Neural crest cell (in vitro differentiated cells): ENCODE measurements around the gene OR14I1. TPM values are rescaled to one million over a fixed set of nuclear protein-coding genes. Genes with fewer than 3 reads are reported as not detected.

Experiments used
- DNase-seq: peaks from one replicate; pipeline ENCODE4 v3.0.0; 2021; ENCODE audit warnings: low read depth, mixed read lengths, low spot score
- H3K27ac Mint-ChIP-seq: one replicate; pipeline ENCODE4 v1.8.0; 2021; ENCODE audit warnings: mild to moderate bottlenecking, mixed read lengths; ENCODE audit not compliant: unreplicated experiment
- H3K27me3 Mint-ChIP-seq: 2 replicates; pipeline ENCODE4 v1.8.0; 2021; ENCODE audit warnings: low read depth, mild to moderate bottlenecking, mixed read lengths
- H3K36me3 Mint-ChIP-seq: 2 replicates; pipeline ENCODE4 v1.8.0; 2021; ENCODE audit warnings: low read depth, mild to moderate bottlenecking, mixed read lengths
- H3K4me1 Mint-ChIP-seq: 2 replicates; pipeline ENCODE4 v1.8.0; 2021; ENCODE audit warnings: mixed read lengths
- H3K4me3 Mint-ChIP-seq: one replicate; pipeline ENCODE4 v1.8.0; 2021; ENCODE audit warnings: mild to moderate bottlenecking, mixed read lengths
- H3K9me3 Mint-ChIP-seq: 2 replicates; pipeline ENCODE4 v1.8.0; 2021; ENCODE audit warnings: mixed read lengths
- total RNA-seq: library from RNA; stranded (reverse); gene quantifications from 2 replicates; pipeline ENCODE4 v1.2.1, GENCODE V29; 2021
- TF ChIP-seq, protein P1 (sequence below): fragments of 200-600 bp; sonication (generic); conservative IDR thresholded peaks from 2 replicates; pipeline ENCODE4 v1.5.0; 2021; ENCODE audit warnings: antibody characterized with exemption, mild to moderate bottlenecking

OR14I1 gene
- total RNA-seq, 1 donor from 2014 or later, result not detected

- no peak overlapping the region for H3K27ac Mint-ChIP-seq
- no peak overlapping the region for H3K4me3 Mint-ChIP-seq
- TF ChIP-seq, protein P1, sequence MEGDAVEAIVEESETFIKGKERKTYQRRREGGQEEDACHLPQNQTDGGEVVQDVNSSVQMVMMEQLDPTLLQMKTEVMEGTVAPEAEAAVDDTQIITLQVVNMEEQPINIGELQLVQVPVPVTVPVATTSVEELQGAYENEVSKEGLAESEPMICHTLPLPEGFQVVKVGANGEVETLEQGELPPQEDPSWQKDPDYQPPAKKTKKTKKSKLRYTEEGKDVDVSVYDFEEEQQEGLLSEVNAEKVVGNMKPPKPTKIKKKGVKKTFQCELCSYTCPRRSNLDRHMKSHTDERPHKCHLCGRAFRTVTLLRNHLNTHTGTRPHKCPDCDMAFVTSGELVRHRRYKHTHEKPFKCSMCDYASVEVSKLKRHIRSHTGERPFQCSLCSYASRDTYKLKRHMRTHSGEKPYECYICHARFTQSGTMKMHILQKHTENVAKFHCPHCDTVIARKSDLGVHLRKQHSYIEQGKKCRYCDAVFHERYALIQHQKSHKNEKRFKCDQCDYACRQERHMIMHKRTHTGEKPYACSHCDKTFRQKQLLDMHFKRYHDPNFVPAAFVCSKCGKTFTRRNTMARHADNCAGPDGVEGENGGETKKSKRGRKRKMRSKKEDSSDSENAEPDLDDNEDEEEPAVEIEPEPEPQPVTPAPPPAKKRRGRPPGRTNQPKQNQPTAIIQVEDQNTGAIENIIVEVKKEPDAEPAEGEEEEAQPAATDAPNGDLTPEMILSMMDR, result no peak
- H3K36me3 Mint-ChIP-seq, result peaks cover 16% of the 10 kb centered on the region
- H3K9me3 Mint-ChIP-seq, result peaks cover 17% of the 10 kb centered on the region
- no peak for DNase-seq
- H3K4me1 Mint-ChIP-seq, result no peaks in the 10 kb centered on the region
- H3K27me3 Mint-ChIP-seq, result no peaks in the 10 kb centered on the region
Measured at GRCh38 chr1:248739572-248740205, 37.1 kb upstream of the OR14I1 start.

DNA sequence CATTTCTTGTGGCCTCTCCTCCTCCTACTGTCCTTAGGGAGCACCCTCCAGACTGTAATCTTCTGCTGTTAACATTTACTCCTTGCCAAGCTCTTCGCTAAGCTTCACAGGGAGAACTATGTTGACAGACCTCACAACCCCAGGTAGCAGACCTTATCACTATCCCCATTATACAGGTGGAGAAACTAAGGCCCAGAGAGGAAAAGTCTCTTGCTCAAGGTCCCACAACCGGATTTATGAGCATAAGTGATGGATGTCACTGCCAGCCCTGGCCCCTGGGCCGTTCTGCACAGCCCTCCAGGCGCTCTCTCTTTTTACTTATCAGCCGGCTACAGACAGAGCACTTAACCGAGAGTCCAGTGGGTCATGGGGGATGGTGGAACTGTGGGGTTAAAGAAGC lies 34.9 kb upstream of the OR14I1 start:
- H3K27me3 Mint-ChIP-seq, result no peaks in the 10 kb centered on the region
- H3K4me3 Mint-ChIP-seq, result no peak overlapping the region
- no peak overlapping the region for H3K27ac Mint-ChIP-seq
- peaks cover 19% of the 10 kb centered on the region for H3K36me3 Mint-ChIP-seq
- peaks cover 19% of the 10 kb centered on the region for H3K9me3 Mint-ChIP-seq
- H3K4me1 Mint-ChIP-seq, result no peaks in the 10 kb centered on the region
- TF ChIP-seq, protein P1, result no peak
- DNase-seq, result no peak

GRCh38 chr1:248736977-248737376 lies 34.4 kb upstream of the OR14I1 start:
- Mint-ChIP-seq H3K27me3 (no peaks in the 10 kb centered on the region), H3K36me3 (peaks cover 19% of the 10 kb centered on the region), H3K4me3 (no peak overlapping the region), H3K4me1 (no peaks in the 10 kb centered on the region), H3K9me3 (peaks cover 20% of the 10 kb centered on the region), H3K27ac (no peak overlapping the region)
- no peak for DNase-seq
- TF ChIP-seq, protein P1, result no peak

DNA sequence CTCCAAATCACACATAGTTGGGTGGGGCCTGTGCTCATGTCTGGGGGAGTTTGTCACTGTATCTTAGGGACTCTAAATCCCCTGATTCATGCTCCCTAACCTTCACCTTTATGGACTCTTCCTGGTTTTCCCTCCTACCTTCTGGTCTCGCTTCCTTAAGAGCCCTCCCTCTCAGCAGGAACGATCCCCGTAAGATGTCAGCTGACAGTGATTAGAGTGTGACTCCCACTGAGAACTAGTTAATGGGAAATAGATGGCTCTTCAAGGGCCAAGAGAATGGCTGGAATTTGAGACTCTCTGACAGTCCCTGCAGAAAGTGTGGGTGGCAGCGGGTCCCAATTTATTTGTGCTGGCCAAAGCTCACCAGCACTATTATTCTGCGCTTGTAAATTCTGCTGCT lies 31.0 kb upstream of the OR14I1 start:
- DNase-seq, result no peak
- Mint-ChIP-seq H3K9me3 (peaks cover 24% of the 10 kb centered on the region), H3K27me3 (no peaks in the 10 kb centered on the region), H3K27ac (no peak overlapping the region), H3K4me3 (no peak overlapping the region), H3K36me3 (peaks cover 15% of the 10 kb centered on the region), H3K4me1 (no peaks in the 10 kb centered on the region)
- TF ChIP-seq, protein P1, result no peak

- no peaks in the 10 kb centered on the region for H3K4me1 Mint-ChIP-seq
- H3K36me3 Mint-ChIP-seq, result peaks cover 7% of the 10 kb centered on the region
- H3K27me3 Mint-ChIP-seq, result no peaks in the 10 kb centered on the region
- H3K4me3 Mint-ChIP-seq, result no peak overlapping the region
- H3K9me3 Mint-ChIP-seq, result peaks cover 20% of the 10 kb centered on the region
- no peak overlapping the region for H3K27ac Mint-ChIP-seq
- no peak for DNase-seq
- TF ChIP-seq, protein P1, result no peak
Measured at GRCh38 chr1:248730507-248731335, 28.2 kb upstream of the OR14I1 start.
